IPS DF 19.7 (cell line): ENCODE results near the gene TMEM256.

Experiments
- DNase-seq: peaks from one replicate; pipeline ENCODE4 v3.0.0-alpha.2; 2013; ENCODE audit warnings: low read depth, low spot score

The TMEM256 gene

DNA sequence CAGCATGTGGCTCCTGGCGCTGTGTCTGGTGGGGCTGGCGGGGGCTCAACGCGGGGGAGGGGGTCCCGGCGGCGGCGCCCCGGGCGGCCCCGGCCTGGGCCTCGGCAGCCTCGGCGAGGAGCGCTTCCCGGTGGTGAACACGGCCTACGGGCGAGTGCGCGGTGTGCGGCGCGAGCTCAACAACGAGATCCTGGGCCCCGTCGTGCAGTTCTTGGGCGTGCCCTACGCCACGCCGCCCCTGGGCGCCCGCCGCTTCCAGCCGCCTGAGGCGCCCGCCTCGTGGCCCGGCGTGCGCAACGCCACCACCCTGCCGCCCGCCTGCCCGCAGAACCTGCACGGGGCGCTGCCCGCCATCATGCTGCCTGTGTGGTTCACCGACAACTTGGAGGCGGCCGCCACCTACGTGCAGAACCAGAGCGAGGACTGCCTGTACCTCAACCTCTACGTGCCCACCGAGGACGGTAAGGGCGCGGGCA is 4.4 kb upstream of the TMEM256 start:
- no peak for DNase-seq

DNA sequence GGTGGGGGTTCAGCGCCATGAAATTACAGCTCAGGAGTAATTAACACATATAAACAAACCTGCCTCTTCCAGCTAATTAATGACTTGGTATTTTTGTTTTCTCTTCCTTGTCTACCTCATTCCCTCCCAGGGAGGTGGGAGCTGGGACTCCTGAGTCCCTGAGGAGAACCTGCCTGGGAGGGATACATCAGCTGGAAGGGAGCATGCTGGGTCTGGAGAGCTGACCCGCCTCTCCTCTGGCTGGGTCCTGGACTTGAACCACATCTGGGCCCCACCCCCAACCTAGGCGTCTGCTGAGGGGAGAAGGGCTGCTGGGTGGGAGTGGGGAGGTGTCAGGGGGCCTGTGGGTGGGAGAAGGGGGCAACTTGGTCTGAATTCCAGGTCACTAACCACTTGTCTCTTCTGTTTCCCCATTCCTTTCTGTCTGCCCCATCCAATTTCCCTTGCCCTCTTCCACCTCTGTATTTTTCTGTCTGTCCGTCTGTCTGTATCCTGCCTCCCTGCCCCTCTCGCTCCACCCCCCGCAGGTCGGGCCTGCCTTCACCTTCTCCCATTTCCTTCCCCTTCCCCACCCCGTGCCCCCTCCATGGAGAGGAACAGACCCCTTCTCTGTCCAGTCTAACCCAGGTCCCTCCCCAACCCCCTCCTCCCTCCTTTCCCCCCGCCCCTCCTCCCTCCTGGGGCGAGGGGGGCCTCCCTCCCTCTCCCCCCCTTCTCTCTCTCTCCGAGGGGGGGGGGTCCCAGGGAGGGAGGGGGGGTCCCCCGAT is 3.8 kb upstream of the TMEM256 start, which contains the start of gene NLGN2:
NLGN2 (plus strand) TSS at position 361 of the 767 bp plus-strand sequence. CDS start 411 bp downstream, outside the sequence.
- DNase-seq, result no peak

DNA sequence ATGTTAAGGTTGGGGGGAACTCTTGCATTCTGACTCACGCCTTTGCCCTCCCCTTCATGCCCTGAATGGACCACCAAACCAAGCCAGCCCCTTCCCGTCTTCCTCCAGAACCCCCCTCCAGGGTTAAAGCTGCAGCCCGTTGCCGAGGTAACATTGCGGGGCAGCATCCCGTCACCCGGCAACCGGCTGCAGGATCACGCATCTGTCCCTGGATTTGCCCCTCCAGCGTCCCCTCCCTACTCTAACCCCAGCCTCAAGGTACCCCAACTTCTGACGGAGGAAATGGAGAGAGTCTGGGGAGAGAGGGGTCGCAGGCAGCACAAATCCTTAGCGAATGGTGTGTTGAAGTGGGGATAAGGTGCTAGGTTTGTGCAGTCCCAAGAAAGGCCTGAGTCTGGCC is 3.2 kb upstream of the TMEM256 start:
- DNase-seq, result no peak

DNA sequence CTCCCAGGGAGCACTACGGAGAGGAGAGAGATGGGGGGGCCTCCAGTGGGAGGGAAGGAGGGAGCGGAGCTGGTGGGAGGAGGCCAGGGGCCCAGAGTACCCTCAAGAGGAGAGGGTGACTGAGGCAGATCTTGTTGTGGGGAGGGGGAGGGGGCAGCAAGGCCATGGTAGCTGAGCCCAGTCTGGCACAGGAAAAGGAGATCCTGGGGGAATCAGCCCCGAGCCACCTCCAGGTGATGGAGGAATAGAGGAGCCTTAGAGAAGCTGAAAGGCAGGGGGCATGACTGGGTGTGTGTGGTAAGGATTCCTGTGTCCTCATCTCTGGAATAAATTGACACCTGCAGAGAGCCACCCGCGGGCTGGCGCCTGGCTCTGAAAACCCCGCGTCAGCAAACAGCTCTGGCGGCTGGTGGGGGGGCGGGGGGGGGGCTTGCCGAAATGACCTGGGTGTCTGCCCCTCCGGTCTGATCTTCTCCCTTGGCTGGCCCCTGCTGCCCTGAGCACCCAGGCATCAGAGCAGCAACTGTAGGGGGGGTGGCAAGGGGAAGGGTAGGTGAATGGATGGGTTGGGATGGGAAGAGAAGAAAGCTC is 2.4 kb upstream of the TMEM256 start:
- no peak for DNase-seq

DNA sequence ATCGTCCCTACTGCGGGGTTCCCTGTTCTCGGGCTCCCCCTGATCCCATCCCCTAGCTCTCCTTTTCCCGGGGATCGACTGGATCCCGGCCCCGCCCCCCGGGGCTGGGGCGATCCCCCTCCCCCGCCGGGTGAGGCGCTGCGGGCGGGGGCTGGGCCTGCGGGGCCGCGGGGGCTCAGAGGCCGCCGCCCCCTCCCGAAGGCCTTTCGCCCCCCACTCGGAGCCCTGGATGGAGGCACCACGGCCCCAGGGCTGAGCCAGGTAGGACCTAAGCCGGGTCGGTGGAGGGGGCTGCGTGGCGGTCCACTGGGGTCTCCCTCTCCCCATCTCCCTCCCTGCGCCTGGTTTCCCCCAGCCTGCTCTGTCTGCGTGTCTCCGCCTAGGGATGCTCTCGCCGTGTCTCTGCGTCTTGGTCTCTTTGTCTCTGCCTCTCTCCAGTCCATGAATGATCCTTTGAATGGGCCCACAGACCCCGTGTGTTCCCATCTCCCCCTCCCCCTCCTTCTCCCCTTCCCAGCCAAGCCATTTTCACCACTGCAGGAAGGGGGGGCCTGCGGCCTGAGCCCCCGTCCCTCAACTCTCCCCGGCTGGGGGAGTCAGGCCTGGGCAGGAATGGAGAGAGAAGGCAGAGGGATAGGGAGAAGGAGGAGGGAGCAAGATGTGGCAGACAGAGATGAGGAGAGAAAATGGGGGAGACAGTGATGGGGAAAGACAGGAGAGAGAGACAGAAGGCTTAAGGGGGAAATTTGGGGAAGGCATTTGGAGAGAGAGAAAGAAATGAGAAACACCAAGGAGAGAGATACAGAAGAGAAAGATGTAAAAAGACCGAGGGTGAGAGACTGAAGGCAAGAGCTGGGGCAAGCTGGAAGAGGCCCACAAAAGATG is 1.7 kb upstream of the TMEM256 start:
- no peak for DNase-seq

DNA sequence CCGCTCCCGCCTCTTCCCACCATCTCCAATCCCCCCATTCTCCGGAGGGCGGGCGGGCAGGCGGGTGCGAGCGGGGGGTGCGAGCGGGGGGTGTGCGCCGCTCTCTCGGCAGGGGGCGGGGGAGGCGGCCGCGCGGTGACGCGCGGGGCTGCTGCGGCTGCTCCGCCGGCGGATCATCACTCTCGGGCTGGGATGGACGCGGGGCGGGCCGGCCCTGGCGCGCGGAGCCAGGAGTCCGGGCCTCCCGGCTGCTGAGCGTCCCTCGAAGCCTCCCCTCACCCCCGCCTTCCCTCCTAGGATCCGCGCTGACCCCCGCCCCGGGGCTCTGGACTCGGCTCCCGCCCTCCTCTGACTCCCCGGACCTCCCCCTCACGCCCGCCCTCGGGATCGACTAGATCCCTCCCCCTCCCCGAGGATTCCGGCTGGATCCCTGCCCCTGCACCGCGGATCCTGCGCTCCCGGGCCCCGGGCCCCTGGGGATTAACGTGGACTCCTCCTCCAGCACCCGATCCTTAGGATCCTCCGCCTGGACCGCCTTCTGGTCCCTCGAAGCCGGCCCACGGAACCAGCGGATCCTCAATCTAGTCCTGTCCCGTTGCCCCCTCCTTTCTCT is 946 bp upstream of the TMEM256 start:
- no peak for DNase-seq

DNA sequence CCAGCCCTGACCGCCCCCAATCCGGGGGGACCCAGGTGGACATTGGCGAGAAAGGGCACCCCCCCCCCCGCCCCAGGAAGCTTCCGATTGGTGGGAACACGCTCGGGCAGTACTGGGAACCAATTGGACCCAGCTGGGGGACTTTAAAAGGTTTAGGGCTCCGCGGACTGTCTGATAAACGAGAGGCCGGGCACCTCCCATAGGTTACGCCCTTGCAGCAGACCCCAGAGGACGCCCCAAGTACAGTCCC is 245 bp downstream of the TMEM256 start:
- DNase-seq, result no peak

DNA sequence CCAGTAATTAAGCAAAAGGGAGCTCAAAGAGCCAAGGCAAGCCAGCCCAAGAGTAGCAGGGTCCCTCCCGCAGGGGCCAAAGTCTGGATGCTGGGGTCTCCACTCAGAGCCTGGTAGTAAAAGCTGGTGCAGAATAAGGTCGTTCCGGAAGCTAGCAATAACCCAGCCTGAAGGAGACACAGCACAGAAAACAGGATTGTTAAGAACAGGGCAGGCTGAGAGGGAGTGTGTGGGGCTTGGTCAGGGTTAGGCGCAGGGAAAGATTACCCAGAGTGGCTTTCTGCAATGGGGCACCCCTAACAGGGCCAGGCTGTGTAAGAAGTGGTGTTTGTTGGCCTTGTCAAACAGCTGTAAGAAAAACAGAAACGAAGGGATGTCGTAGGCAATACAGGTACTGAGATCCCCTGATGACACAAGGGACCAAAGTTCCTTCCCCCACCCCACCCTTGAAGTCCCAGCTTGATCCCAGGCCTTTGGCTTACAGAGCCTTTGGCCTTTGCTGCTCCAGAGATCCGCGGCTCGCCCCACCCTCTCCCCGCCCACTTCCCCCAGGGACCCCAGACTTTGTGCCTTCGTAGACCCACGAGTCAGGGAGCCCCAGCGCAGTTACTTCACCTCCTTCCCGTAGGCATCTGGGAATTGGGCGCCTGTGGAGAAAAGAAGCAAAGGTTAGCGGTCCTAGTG is 712 bp downstream of the TMEM256 start:
- DNase-seq, result no peak

DNA sequence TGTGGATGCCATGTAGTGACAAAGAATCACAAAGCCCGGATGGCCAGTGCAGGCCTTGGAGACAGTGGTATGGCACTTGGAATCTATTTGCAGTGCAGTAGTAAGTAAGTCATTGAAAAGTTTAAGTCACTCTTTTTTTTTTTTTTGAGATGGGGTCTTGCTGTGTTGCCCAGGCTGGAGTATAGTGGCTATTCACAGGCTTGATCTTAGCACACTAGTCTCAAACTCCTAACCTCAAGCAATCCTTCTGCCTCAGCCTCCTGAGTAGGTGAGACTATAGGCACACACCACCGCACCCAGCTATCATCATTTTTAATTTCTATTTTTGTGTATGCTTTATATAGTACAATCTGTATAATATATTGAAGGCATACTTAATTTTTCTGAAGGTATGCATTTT is 5.3 kb downstream of the TMEM256 start:
- no peak for DNase-seq

DNA sequence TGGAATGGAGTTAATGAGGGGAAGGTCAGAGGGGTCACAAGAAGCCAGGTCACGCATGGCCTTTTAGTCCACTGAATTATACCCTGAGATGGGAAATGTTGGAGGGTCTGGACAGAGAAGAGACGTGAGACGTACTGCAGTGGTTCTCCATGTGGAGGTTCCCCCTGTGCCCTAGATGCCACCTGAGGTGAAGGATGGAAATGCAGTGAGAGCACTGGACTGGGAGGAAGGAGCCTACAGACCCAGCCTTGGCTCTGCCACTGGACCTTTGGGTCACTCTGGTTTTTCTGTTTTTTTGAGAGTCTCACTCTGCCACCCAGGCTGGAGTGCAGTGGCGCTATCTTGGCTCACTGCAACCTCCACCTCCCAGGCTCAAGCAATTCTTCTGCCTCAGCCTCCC is 7.8 kb downstream of the TMEM256 start:
- DNase-seq, result no peak

DNA sequence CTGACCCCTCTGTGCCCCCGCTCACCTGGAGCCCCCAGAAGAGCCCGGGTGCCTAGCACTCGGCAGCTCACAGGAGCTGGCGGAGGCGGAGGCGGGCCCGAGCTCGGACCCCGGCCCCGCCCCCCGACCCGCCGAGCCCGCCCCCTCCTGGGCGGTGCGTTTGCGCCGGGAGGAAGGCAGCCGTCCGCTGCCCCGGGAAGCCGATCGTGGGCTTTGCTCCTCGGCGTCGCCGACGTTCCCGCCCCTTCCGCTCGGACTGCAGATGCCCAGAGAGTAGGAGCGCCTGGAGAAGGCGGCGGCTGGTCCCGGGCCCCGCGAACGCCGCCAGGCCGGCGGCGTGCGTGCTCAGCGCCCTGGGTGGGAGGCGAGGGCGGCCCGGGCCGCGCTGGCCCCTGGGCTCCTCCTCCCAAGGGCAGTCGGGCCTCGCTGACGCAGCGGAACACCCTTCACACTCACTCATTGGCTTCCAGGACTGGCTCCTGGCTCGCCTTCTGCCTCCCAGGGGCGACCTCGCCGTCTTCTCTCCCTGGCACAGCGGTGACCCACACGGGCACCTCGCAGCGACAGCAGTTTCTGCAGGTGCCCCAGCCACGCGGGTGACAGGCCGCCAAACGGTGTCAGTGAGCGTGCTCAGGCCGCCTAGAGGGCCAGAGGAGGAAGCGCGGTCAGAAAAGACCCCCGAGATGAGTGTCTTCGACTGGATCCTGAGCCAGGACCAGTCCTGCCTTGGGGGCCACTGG is 9.3 kb downstream of the TMEM256 start, which contains the start of gene PLSCR3:
PLSCR3 (minus strand) TSS at position 74 of the 740 bp plus-strand sequence. CDS start 415 bp downstream, outside the sequence.
- no peak for DNase-seq

DNA sequence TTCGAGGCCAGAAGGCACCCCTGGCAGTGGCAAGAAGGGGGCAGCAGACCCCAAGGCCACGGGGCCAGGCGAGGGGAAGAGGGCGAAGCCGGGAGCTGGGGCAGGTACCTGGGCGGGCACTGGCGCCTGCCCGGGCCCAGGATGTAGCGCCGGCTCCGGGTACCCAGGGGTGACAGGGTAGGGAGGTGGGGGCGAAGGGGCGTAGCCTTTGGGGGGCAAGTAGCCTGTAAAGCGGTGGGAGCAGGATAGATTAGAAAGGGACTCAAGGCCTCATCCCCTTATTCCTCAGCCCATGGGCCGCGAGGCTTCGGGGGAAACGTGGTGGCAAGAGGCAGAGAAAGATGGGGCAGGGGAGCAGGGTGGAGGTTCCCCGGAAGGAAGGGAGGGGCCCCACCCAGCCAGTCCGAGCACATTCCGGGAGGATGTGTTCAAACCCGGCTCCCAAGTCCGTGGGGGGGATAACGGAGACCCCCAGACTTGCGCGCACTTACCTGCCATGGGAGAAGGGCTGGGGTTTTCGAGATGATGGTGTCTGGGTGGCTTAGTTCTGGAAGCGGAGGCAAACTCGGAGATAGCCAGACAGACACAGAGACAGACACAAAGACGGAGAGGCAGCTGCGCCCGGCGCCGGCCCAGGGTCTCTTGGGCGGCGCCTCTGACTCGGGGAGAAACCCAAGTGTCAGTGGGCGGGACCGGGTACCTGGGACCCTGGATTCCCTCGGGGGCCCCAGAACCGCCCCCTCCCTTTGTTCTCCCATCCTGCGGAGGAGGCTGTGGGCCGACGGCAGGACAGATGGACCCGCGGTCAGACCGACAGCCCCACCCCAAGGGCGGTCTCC is 10.1 kb downstream of the TMEM256 start:
- no peak for DNase-seq

DNA sequence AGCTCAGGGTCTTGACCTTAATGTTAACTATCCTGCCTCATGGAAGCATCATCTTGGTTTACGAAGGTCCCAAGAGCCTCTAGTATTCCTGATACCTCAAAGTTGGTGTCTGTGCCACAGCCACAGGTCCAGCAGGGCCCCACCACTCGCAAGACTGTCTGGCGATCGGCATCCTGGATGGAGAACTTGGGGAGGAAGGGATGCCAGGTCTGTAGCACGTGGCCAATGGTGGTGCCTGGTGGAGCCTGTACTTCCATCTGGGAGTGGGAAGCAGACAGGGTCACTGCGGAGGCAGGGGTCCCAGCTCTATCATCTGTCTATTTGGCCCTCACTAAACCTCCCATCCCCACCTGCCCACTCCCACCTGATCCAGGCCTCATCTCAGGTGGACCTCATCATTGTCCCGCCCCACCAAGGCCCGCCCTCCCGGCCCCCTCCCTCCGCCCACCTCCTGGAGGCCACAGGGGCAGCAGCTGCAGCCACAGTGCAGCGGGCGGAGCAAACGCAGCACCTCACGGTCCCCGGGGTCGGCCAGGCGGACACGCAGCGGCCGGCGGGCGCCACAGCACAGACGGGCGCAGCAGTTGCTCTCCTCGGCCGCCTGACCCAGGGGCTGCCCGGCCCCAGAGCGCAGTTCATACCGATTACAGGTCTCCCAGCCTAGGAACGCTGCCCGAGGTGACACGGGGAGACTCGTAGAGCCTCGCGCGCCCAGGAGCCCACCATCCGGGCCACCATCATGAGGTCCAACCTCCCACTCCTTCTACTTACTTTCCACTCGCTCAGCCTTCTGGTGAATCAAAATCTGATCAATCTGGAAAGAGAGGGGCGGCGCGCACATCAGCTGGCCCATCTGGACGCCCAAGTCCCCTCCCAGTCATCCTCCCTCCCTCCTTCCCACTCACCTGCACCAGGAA is 10.9 kb downstream of the TMEM256 start:
- DNase-seq, result no peak

DNA sequence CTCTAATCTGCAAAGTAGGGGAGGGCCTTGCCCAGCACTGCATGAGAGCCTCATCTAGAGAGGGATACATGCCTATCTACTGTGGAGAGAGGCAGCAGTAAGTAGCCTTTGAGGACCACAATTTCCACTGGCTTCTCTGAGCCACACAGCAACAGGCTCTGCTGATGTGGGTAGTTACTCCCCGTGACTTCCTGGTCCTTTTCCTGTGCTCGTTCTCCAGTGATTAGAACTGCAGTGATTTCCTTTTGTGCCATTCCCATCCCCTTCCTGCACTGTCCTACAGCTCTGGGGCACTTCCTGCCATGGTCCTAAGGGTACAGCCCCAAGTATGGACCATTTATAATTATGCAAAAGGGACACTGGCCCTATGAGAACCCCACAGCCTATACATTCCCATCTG is 12.6 kb downstream of the TMEM256 start:
- DNase-seq, result no peak

DNA sequence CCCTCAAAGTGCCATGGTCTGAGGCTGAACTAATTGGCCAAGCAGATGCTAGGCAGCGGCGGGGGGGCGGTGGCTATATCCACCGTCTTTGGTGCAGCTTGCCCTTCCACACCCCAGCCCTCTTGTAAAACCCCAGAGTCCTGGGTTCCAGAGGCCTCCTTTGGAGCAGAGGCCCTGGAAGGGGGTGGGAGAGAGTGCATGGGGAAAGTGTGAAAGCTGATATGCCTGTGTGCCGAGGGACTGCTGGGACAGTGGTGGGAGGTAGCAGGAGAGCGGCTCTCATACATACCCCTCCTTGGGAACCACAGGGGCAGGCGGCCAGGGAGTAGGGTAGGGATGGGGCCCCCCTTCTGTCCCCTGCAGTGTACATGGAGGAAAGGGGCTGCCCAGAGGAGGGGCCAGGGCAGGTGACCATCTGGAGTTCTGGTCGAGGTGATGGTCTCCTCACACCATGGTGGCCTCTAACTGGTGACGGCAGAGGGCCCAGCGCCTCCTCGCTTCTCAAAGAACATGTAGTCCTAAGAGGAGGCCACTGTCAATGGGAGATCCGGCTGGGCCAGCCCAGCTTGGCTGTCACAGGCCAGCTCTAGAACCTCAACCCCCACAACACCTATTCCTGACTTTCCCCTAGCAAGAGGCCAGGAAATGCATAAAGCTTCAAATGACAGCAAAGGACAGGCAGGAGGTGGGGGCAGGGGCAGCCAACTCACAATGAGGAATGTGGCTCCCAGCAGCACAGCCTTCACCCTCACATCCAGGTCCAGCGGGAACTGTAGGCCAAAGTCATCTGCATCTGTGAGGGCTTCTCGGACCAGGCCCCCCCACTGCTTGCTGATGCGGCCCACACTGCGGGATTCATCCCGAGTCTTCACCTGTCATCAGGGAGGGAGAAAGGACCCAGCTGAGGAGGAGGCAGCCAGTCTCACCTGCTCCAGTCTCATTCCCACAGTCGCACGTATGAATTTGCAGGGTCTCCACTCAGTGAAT is 13.7 kb downstream of the TMEM256 start:
- no peak for DNase-seq

DNA sequence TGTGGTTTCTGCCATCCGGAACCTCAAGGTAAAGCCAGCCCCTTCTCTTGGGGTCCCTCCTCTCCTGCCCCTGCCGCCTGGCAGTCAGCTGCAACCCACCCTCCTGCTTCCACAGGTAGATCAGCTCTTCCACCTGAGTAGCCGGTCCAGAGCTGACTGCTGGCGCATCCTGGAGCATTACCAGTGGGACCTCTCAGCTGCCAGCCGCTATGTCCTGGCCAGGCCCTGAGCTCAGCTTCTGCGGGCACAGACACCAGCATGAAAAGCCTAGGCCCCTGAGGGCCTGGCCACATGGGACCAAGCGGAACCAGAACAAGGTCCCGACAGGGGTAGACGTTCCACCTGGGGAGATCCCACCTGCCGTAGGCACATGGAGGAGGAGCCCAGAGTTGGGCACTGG is 15.0 kb downstream of the TMEM256 start:
- no peak for DNase-seq

DNA sequence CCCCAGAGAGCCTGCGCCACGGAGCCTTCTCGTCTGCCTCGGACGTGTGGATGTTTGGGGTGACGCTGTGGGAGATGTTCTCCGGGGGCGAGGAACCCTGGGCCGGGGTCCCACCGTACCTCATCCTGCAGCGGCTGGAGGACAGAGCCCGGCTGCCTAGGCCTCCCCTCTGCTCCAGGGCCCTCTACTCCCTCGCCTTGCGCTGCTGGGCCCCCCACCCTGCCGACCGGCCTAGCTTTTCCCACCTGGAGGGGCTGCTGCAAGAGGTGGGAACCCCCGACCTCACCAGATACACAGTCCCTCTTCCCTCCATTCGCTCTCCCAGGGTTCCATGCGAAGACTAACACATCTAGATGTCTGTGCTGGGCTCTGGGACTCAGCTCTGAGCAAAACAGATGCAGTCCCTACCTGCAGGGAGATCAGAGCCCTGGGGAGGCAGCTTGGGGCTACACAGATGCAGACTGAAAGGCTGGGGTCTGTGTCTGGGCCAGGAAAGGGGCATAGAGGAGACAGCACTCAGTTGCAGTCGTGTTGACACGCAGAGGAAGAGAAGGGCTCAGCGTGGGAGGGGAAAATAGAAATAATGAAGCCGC is 19.3 kb downstream of the TMEM256 start:
- DNase-seq, result no peak
